Islet of Langerhans (tissue), 1 donor: Measurements from ENCODE around the gene EWSR1.
"Not testable (repeated sequence)": the region's sequence is repeated elsewhere in the genome, so short reads cannot be mapped to it uniquely, and the experiment has no call there.

Experiments used
- FAIRE-seq: peaks from one replicate; lab custom pipeline; 2011; peaks lifted over from hg19 to GRCh38; lab: Jason Lieb, UNC

Gene EWSR1, protein sequence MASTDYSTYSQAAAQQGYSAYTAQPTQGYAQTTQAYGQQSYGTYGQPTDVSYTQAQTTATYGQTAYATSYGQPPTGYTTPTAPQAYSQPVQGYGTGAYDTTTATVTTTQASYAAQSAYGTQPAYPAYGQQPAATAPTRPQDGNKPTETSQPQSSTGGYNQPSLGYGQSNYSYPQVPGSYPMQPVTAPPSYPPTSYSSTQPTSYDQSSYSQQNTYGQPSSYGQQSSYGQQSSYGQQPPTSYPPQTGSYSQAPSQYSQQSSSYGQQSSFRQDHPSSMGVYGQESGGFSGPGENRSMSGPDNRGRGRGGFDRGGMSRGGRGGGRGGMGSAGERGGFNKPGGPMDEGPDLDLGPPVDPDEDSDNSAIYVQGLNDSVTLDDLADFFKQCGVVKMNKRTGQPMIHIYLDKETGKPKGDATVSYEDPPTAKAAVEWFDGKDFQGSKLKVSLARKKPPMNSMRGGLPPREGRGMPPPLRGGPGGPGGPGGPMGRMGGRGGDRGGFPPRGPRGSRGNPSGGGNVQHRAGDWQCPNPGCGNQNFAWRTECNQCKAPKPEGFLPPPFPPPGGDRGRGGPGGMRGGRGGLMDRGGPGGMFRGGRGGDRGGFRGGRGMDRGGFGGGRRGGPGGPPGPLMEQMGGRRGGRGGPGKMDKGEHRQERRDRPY

DNA sequence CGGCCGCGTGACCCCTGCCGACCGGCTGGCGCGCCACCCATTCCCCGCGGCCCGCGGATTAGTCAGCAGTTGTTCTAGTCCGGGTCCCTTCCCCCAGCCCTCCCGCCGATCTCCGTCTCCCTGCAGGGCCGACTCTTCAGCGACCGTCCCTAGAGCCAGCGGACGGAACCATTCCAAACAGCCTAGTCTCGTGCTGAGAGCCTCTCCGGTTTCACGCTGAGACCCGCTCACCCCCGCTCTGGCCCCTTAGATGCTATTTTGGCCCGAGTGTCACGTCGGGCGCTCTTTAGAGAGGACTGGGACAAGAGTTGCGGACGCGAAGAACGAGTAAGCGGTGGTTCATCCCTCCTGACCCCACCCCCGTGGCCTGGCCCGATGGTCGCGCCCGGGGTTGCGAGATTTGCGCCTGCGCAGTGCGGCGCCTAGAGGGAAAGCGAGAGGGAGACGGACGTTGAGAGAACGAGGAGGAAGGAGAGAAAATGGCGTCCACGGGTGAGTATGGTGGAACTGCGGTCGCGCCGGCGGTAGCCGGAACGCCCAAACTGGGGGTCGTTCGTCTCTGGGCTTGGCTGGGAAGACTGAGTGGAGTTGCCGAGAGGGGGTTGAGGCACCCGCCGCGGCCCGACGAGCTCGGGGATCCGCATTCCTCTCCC, at the start of gene EWSR1, which contains the start of gene RHBDD3:
Gene EWSR1, plus strand, starts transcription at position 411 of the 653 bp plus-strand sequence. Its CDS starts 69 bp downstream, at position 480.
Gene RHBDD3, minus strand, starts transcription at position 124 of the 653 bp plus-strand sequence. CDS start 2,355 bp downstream, outside the sequence.
- no peak for FAIRE-seq

DNA sequence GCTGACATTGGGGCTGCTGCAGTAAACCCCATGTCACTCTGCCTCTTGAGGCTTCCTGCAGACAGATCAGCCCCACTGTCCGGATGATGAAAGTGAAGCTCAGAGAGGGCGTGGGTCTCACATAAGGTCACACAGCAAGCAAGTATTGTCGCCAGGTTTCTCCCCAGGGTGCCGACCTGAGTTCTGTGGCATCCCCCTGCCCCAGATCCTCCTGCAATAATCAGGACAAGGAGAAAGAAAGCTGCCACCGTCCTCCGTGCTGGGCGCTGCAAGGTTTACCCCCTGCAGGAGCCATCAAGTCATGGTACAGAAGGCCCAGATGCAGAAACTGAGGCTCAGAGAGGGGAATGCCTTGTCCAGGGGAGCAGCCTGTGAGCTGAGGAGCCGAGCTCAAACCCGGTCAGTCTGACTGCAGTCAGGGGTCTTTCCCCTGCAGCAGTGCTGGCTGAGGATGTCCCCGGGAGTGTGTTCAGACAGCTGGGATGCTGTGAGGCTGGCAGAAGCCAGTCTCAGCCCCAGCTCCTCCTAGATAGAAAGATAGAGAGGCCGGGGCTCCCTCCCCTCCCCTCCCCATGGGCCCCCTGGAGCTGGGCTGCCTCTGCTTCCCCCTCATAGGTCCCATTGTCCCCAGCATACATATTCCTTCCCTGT, 49.2 kb upstream of the EWSR1 start:
- no peak for FAIRE-seq

DNA sequence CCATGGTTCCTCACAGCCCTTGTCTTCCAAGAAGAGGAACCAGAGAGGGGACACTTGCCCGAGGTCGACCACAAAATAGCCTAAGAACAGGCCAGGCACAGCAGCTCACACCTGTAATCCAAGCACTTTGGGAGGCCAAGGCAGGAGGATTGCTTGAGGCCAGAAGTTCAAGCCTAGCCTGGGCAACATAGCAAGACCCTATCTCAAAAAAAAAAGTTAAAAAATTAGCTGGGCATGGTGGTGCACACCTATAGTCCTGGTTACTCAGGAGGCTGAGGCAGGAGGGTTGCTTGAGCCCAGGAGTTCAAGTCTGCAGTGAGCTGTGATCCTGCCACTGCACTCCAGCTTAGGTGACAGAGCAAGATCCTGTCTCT, 48.7 kb upstream of the EWSR1 start:
- not testable (repeated sequence) for FAIRE-seq

- no peak for FAIRE-seq
Measured at GRCh38 chr22:29219881-29220670, 48.0 kb upstream of the EWSR1 start.

- no peak for FAIRE-seq
Measured at GRCh38 chr22:29224121-29224858, 43.8 kb upstream of the EWSR1 start.

- FAIRE-seq = no peak
Measured at GRCh38 chr22:29224859-29225410, 43.1 kb upstream of the EWSR1 start.

DNA sequence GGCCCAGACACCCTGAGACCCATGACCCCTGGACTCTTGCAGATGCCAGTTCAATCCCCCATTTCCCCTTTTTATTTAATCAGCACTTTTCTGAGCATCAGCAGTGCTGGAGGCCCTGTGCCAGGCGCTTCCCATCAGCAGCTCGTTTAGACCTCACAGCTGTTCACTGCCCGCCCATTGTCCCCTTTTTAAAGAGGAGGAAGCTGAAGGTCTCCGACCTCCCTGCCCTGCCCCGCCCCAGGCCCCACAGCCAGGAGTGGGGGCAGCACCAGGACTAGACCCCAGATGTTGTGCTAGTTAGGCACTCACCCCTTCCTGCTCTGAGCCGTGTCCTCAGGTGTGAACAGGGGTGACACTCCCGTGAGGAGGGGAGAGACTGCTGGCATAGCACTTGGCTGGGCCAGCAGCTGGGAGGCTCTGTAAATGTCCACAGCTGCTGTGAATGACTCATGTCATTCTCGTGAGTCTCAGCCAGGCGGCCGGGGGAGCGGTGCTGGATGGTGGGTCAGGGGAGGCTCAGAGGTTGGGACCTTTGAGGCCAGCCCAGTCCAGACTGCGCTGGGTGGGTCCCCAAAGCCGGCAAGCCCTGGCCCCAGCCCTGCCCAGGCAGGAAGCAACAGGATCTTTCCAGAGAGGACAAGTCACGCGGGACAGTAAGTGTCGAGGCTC, 42.5 kb upstream of the EWSR1 start:
- no peak for FAIRE-seq

DNA sequence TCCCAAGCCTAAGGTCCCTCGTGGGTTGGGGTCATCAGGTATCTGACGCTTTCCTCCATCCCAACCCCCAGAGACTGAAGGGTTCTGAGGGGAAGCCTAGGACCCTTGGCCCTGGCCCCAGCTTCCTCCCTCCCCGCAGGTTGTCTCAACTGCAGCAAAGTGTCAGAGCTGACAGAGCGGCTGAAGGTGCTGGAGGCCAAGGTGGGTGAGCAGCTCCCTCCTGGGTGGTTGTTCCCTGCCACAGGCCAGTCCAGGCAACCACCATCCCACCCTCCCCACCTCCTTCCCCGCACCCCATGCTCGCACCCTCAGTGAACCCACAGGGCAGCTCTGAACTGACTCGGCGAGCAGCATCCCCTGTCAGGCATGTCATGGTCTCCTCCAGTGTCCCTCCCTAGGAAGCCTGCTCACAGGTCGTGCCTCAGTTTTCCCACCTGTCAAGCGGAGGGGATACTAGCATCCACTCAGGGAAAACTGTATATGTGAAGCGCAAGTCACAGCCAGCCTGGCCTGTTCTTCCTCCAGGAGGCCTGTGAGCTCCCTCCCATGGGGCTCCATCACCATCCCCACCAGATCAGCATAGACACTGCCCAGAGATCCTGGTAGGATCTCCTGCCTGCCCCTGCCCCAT, 41.6 kb upstream of the EWSR1 start:
- FAIRE-seq = no peak

DNA sequence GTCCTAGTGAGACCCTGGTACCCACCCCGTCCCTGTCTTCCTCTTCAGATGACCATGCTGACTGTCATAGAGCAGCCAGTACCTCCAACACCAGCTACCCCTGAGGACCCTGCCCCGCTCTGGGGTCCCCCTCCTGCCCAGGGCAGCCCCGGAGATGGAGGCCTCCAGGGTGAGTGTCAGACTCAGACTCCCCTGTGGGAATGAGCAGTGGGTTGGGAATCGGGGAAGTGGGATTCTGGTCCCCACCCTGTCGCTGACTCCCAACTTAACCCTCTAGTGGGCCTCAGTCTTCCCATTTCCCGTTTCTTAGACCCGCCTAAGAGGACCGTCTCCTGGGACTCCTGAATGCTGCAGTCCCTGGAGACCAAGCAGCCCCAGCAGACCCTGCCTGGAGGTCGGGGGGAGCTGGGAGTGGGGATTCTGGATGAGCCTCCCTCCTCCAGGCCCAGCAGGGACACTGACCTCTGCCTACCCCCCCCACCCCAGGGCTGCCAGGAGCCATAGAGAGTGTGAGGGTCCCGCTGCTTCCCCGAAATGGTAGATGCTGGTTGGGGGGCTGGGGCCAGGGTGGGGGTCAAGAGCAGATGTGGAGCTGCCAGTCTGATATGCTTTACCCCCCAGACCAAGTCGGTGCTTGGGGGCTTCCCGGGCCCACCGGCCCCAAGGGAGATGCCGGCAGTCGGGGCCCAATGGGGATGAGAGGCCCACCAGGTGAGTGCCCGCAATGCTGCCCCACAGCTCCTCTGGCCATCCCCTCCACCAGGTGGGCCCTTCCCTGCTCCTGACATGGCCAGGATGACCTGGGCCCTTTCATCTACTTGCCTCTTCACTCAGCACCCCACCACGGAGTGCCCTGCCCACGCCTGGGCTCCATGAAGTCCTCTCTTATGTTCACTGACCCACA, 36.8 kb upstream of the EWSR1 start:
- no peak for FAIRE-seq

DNA sequence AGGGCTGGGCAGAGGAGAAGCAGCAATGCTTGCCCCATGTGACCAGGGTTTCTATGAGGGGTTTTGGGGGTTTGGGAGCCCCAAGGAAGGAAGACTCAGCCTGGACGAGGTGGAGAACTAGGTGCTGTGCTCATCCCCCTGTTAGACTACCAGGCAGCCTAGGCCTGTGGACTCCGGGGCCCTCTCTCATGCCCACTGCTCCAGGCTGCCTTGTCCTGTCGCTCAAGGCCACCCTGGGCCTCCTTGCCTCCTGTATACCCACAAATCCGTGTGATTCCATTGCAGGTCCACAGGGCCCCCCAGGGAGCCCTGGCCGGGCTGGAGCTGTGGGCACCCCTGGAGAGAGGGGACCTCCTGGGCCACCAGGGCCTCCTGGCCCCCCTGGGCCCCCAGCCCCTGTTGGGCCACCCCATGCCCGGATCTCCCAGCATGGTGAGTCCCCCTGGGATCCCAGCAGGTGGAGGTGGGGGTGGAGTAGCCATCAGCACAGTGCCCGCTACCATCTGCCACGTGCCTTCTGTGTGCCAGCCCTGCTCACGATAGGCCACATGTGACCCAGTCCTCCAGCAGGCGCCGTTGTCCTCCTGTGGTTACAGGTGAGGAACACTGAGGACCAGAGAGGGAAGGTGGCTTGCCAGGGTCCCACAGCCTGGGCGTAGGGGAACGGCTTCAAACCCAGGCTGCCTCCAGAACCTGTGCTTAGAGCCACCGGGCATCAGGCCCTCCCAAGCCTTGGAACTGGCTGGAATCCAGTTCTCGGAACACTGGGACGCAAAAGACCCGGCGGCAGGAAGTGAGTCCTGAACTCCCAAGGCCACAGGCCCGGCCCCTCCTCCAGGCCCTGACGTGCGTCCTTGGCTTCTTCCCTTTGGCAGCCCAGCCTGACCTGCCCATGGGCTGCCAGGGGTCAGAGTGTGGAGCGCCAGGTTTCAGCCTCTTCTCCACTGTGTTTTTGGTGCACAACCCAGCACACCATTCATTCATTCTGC, 35.8 kb upstream of the EWSR1 start:
- FAIRE-seq = no peak

DNA sequence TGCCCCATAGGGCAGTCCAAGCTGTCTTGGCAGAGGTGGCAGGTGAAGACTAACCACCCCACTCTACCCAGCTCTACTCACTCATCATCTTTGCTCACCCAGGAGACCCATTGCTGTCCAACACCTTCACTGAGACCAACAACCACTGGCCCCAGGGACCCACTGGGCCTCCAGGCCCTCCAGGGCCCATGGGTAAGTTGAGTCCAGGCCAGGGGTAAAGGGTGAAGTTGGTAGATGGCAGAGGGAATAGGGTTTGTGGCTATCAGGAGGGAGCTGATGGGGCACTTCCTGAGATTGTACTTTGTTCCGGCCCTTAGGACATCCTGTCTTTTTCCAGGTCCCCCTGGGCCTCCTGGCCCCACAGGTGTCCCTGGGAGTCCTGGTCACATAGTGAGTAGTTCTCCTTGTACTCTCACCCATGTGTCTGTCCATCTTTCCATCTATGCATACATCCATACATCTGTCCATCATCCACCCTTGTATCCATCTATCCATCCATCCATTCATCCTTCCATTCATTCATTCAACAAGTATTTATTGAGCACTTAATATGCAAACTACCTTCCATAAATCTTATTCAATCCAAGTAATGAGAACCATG, 34.7 kb upstream of the EWSR1 start:
- FAIRE-seq = no peak

GRCh38 chr22:29240481-29240880, 27.6 kb upstream of the EWSR1 start:
- FAIRE-seq = not testable (repeated sequence)

DNA sequence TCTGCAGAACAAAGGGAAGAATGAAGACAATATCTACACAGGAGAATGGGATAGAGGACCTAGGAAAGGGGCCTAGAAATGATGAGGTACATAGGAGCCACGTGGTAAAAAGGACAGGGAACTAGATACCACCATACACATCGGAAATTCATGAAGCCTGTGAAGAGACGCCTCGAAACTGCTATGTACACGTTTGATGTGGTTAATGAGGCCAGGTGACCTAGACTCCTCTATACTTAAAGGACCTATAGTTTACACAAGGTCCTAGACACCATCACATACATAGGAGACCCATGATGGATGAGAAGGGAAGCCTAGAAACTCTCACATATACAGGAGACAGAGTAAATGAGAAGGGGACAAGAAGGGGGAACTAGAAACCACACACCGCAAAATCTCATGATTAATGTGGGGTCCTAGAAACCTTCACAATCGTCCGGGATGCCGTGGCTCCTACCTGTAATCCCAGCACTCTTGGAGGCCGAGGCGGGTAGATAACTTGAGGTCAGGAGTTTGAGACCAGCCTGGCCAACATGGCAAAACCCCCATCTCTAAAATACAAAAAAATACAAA, 24.1 kb upstream of the EWSR1 start:
- no peak for FAIRE-seq

DNA sequence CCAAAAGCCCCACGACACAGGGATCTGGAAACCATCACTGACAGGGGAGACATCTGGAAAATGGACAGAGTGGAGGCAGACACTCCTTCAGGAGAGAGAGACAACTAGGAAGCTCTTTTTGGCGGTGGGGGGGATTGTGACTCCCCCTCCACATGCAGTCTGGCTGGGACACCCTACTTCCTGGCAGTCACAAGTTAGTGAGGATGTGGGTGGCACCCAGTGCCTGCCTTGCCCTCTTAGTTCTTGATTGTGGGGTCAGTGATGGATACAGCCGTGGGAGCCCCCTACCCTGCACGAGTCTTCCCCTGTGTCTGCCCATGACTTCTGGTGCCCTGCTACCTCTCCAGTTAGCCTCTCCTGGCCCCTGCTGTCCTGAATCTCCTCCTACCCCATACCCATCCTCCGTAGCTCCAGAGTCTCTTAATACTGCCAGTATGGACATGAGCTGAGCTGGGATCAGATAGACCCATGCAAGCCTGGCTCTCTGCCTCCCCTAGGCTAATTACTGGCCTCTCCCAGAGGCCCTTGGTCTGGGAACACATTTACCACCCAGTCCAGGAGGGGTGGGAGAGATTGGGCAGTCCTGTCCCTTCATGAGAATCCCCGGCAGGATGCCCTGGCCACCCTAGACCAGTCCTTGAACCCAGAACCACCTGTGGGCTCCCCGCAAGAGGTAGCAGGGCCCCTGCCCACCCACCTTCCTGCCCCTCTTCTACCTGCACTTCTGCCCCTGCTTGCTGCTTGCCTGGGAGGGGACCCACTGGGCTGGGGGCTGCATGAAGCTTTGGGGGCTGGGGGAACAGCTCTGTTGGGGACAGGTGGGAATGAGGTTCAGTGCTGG, 23.1 kb upstream of the EWSR1 start:
- FAIRE-seq = no peak

DNA sequence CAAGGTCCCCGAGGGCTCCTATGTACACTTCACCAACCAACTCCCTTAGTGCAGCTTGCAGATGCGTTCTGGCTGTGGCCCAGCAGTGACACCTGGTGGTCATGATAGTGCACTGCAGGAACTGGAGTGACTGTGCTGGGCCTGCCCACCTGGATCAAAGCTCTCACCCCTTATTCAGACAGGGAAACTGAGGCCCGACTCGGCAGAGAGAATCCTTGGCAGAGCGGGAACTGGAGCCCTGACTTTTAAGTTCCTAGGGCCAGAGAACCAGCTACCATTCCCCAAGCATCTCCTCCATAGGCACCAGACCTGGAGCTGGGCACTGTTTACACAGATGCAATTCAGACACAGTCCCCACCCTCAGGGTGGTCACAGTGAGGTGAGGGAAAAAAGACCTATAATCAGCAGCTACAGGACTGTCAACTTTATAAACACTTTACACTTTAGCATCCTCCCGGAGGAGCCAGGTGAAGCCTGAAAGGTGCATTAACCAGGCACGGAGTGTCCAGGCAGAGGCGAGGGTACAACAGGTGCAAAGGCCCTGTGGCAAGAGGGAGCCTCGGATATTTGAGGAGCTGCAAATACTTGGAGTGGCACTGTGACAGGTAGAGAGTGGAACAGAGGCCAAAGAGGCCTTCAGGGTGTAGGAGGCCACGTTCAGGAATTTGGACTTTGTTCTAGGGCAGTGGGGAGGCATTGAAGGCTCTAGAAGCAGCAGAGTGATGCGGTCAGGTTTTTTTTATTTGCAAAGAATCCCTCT, 22.3 kb upstream of the EWSR1 start:
- no peak for FAIRE-seq
